Cortex of kidney (tissue), 1 donor: ENCODE measurements around the gene KRTAP9-8.
"Not testable (repeated sequence)": the region's sequence is repeated elsewhere in the genome, so short reads cannot be mapped to it uniquely, and the experiment has no call there.

ENCODE experiments used
- DNase-seq: peaks from one replicate; lab custom pipeline; 2025; lab: John Stamatoyannopoulos, UW

The KRTAP9-8 gene

GRCh38 chr17:41255381-41256290 lies 17.8 kb downstream of the KRTAP9-8 start, which contains the start of gene KRTAP9-9:
Gene KRTAP9-9, plus strand, starts transcription at chr17:41255384.
- DNase-seq, result not testable (repeated sequence)

DNA sequence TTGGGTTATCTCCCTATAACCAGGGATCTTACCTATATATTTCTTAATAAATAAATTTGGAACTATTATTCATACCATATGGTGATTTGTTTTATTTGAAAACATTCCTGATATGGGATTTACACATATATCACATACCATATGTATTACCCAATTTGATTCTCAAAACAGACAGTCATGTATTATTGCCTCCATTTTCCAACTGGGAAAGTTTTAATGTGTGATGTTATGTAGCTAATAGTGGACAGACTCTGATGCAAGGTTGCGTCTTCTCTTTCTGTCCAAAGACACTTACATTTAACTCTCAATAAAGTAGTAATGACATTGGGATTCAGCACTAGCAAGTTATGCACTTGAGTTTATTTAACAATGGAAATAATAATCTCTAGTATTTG lies 18.5 kb downstream of the KRTAP9-8 start:
- no peak for DNase-seq

- DNase-seq, result no peak
These were observed 20.6 kb downstream of the KRTAP9-8 start for GRCh38 chr17:41258406-41258805.

- DNase-seq, result no peak
These were observed 25.4 kb downstream of the KRTAP9-8 start for GRCh38 chr17:41263212-41263611.

GRCh38 chr17:41264599-41264998 lies 26.8 kb downstream of the KRTAP9-8 start:
- DNase-seq, result no peak

- no peak for DNase-seq
These were observed 27.3 kb downstream of the KRTAP9-8 start, which contains the start of gene KRTAP9-6 for GRCh38 chr17:41265078-41265477. Gene KRTAP9-6, plus strand, starts transcription at chr17:41265378. Its CDS starts 0 bp downstream, at chr17:41265378.

DNA sequence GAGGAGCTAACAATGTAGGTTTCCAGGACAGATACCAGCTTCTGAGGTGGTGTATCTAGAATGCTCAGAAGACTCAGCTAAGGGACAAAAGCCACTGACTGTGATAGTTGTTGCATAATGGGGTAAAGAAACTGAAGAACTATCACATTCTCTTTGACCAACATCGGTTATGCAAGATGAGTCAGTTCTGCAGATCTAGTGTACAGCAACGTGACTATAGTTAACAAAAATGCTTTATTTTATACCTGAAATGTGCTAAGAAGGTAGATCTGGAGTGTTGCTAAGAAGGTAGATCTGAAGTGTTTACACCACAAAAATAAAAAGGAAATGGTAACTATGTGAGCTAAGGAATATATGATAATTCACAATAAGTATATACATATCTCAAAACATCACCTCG lies 29.9 kb downstream of the KRTAP9-8 start:
- no peak for DNase-seq

GRCh38 chr17:41271323-41271722 lies 33.5 kb downstream of the KRTAP9-8 start:
- not testable (repeated sequence) for DNase-seq

DNA sequence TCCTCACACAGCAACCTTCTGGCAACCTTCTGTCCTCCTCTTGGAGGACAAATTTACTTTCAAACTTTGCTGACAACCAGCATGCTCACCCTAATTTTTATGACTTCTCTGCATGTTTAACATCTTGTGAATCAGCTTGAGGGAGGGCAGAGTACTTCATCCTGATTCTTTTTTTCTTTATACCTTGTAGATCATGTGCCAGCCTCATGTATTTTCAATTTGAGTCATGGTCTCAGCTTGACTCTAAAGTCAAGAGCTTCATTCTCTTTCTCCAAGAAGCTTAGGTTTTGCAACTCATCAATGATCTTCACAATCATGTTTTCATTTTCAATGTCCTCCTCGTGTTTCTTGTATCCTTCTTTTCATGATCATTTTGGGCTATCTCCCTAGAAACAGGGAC lies 34.1 kb downstream of the KRTAP9-8 start:
- DNase-seq, result no peak

- not testable (repeated sequence) for DNase-seq
These were observed 37.9 kb downstream of the KRTAP9-8 start, which contains the start of gene KRTAP9-7 for GRCh38 chr17:41275648-41276190. Gene KRTAP9-7, plus strand, starts transcription at chr17:41275698. Its CDS starts 0 bp downstream, at chr17:41275698.

DNA sequence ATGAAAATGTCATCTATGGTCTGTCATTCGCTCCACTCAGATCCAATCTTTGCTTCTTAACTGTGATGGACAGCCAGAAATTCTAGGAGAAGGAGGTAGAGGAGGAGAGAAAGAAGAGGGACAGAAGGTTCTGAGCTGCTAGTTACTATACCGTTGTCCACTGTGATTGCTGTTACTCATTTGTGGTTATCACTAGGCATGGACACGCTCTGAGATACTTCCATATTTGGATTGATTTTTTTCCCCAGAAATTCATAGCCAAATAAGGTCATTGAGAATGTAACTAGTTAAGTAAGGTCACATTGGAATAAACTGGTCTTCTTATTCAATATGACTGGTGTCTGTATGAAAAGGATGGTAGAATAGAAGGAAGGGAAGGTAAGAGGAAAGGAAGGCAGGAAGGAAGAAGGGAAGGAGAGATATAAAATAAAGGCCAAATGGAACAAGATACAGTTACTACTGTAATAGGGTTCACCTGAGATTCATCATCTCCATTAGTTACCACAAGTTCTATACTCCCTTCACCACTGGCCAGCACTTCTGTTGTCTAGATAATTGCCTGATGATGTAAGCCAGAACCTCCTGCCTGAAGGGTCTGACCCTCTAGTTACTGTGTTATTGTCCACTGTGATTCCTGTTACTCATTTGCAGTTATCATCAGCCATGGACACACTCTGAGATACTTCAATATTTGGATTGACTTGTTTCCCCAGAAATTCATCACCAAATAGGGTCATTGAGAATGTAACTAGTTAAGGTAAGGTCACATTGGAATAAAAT lies 40.6 kb downstream of the KRTAP9-8 start:
- DNase-seq, result no peak

- DNase-seq, result no peak
These were observed 46.2 kb downstream of the KRTAP9-8 start for GRCh38 chr17:41284043-41284442.

DNA sequence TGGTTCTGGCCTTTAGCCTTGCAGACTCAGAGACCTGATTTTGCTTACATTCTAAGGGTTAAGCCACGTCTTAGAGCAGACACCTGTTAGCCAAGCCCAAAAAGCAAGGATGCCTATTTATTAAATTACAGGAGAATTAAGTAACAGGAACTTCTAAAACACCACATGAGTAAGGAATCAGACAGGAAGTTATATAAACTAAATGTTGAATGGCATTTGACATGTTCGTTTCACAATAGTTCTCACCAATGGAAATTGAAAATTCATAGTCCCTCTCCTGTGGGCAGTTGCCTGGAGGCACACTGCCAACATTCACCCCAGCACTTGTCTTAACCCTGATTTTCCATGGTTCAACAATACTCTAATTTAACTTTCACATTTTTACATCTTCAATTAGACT lies 46.7 kb downstream of the KRTAP9-8 start:
- no peak for DNase-seq

DNA sequence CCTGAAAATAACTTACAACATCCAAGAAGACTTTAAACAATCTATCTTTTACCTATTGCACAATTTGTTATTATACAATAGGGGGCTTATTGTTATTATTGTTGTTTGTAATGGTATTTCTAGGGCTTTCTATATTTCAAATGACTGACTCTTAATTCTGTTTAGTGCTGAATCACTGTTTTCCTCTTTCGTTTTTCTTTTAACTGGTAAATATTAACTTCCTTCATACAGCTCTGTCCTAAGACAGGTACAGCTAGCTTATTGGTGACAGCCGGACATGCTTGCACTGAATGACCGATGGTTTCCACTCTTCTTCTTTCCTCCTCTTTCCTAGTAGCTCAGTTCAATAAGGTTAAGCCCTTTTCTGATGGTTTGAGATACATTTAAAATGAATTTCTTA lies 49.3 kb downstream of the KRTAP9-8 start:
- no peak for DNase-seq
